Measurements from ENCODE around the gene ADGRD2.

Gene ADGRD2

DNA sequence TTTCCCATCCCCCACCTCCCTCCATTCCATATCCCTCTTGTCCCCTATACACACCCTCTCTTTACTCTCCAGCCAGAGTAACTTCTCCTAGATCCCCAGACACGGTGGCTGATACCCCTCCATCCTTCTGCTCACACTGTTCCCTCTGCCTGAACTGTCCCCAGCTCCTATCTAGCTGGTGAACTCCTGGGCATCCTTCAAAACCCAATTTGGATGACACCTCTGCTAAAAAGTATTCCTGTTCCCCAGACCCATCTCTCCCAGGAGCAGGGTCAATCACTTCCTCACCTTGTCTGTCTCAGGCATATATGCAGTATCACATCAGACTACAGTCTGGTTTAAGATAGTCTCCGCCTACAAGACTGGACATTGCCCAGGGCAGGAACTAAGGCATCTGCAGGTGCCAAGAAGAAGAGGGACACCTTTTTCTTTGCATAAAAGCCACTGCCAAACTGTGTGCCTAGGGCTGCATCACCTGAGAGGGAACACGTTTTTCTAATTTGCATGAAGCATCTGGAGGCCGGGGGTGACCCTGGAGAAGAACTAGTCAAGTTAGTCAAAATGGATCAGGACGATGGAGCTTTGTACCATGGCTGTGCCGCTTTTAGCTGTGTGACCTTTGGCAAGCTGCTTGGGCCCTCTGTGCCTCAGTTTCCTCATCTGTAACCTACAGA, 29.8 kb downstream of the ADGRD2 start:
- no peak for DNase-seq (ENCODE audit: low read depth in 3 of 3)

DNA sequence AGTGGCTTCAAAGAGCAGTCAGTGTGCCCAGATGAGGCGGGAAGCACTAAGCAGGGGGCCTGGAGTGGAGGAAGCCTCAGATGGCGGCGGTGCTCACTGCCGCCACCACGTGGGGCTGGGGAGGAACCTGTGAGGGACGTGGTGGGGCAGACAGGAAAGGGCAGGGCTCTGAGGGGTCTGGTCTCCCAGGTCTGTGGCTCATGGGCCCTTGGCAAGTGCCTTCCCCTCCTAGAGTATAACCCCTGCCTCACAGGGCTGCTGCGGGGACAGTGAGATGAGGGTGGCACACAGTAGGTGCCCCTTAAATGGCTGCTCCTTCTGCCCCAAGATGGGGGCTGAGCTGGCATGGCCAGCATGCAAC, 30.4 kb downstream of the ADGRD2 start:
- no peak for DNase-seq (ENCODE audit: low read depth in 3 of 3)

DNA sequence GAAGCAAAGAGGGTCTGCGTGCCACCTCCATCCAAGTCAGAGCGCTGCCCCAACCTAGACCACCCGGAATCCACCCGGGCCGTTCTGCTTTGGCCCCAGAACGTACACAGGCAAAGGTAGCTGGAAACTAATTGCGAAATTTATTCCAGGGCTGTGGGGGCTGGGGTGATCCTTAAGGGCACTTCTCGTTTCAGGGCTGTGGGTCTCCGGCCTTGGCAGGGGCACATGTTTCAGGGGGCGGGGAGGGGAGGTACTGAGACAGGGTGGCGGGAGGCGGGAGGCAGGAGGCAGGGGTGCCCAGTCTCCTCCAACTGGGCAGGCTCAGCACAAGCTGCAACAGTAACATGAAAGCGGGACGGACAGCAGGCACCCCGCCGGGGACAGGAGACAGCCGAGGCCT, 30.9 kb downstream of the ADGRD2 start:
- DNase-seq (ENCODE audit: low read depth in 3 of 3) = no peak

DNA sequence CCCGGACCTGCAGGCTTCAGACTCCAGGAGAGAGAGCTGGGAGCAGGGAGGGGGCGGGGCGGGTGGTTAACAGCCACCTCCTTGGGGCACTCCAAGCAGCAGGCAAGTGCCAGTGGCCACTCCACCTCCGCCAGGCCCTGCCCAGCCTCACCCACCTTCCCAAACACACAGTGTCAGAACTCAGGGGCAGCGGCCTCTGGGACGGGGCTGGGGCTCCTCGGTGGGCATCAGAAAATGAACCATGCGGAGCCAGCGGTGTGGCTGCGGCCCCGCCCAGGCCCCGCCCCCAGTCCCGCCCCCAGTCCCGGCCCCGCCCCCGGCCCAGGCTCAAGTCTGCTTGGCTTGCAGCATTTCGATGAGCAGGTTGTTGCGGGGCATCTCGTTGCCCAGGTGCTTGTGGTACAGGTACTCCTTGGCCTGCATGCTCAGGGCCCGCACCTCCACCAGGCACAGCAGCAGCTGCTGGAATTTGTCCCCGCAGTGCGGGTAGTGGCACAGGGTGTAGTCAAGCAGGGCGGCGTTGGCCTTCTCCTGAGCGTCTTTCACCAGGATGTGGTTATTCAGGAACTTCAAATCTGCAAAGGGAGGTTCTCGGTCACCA, 32.3 kb downstream of the ADGRD2 start:
- no peak for DNase-seq (ENCODE audit: low read depth in 3 of 3)

DNA sequence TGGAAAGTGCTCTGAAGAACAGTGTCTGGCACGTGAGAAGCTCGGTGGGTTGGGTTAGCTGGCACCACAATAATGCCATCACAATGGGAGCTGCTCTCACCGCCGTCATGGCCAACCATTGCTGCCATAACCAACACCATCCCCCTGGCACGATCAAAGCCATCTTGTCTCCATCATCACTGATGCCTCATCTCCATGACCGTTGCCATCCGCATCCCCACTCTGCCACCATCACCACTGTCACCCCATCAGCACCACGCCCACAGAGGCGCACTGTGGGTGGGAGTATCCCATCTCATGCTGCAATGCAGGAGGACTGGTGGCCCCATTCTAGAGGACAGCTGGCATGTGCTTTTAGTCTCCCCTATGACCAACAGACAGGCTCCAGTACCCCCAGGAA, 33.2 kb downstream of the ADGRD2 start:
- DNase-seq (ENCODE audit: low read depth in 3 of 3) = no peak

DNA sequence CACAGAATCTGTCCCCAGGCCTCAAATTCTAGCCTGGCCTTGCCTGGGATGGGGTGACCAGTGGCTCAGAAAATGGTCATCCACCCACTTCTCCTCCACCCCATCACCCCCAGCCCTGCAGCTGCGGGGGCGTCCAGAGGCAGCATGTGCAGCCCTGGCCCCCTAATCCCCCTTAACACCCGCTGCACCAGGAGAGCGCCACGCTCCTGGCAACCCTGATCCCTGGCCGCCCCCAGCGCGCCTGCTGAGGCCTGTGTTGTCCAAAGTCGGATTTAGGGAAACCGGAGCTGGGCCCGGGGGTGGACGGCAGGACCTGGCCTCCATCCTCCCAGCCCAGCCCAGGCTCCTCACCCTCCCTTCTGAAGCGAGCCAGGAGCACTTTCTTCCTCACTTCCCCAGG, 35.0 kb downstream of the ADGRD2 start:
- DNase-seq (ENCODE audit: low read depth in 3 of 3) = no peak

DNA sequence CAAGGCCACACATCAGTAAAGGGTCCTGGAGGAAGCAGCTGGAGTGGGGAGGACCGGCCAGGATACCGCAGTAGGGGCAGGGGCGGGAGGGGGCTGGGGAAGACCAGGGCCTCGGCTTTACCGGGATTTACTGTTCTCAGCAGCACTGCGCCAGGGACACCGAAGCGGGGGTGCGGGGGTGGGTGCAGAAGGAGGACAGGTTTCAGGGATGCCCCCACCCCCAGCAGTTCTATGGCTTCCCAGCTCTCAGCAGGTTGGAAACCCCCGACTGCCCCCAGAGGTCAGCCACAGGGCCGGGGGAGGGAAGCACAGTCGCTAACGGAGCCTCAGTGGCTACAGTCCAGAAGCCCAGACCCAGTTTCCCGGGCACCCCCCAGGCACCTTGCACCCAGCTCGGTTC, 35.7 kb downstream of the ADGRD2 start:
- no peak for DNase-seq (ENCODE audit: low read depth in 3 of 3)

DNA sequence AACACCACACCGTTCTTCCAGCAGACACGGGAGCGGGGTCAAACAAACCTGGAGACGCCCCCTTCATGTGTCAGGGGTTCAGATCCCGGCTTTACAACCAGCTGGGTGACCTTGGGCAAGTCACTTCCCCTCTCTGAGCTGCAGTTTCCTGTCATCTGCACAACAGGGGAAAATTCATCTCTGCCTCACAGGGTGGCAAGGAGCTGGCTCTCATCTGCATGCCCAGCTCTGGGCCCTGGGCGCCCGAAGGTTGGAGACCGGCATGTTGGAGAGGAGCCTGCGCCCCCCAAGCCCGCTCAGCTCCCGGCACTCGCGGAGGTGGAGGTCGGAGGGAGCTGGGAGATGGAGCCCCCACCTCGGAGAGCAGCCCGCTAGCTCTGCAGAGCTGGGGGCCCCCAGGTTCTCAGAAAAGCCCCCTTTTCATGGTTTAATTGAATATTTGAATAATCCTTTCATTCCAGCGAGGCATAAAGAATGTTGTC, 36.6 kb downstream of the ADGRD2 start:
- DNase-seq (ENCODE audit: low read depth in 3 of 3) = no peak

DNA sequence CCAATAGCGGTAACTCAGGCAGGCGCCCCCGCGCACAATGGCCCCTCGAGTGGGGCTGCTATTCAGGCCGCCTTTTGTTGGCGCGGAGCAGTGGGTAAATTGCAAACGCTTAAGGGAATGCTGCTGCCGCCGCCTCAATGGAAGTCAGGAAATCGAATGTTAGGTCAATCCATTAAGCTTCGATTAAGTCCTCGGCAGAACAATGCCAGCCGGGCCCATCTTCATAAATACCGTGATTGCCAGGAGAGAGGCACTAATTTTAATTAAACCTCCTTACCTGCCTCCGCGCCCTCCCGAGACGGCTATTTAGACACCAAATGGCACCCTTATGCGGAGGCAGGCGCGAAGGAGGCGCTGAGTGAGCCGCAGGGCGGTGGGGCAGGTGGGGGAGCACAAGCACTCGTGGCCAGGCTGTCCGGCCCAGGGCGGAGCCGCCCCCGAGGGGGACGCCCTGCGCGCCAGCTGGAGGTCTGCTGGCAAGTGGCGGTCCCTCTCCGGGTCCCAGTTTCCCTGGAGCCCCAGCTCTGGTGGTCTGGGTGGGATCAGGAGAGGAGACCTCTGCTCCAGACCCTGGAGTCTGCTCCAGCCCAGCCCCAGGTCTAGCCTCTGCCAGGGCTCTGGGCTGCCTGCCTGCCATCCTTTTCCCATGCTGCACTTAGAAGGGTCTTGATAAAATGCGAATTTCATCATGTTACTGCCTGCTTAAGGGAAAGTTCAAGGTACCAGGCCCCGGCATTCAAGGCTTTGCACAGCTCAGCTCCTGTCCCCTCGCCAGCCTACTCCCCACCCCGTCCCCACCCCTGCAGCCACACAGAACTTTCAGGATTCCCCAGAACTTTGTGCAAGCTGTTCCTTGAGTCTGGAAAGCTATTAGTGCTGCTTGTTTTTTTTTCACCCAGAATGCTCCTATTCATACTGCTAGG, 37.3 kb downstream of the ADGRD2 start:
- DNase-seq (ENCODE audit: low read depth in 3 of 3) = no peak

DNA sequence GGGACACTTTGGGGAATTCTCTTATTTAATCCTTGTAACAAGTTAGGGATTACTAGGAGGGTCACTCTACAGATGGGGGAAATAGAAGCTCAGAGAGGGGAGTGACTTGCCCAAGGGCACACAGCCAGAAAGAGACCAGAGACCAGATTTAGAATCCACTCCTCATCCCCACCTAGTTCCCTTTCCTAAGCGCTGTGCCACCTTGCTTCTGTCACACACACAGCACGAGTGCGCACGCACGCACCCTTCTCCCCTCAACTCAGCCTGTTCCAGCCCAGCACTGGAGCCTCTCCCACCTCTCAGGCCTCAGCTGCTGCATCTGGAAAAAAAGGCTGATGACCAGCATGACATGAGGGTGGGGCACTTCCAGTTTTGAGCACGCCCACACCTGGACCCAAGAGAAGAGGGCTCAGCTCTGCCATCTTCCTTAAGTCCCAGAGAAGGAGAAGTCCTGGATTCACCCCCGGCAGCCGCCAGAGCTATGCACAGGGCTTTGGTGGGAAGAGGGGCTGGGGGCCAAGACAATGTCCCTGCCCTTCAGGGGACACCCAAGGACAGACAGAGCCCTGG, 38.5 kb downstream of the ADGRD2 start:
- no peak for DNase-seq (ENCODE audit: low read depth in 3 of 3)

DNA sequence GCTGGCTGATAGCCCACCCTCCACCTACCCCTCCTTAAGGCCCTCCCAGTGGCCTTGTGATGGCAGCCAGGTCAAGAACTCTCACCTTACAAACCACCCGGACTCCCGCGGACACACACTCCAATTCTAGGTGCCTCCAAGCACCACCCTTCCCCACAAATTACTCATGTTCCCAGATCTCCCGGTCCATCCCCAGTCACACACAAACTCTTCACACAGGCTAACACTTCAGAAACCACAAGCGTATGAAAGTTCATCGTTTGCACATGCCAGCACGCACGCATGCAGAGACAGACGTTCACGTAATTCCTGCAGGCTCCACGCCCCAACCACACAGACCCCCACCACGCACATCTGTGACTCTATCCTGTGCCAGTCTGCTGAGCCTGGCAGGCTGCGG, 39.0 kb downstream of the ADGRD2 start:
- DNase-seq (ENCODE audit: low read depth in 3 of 3) = no peak

DNA sequence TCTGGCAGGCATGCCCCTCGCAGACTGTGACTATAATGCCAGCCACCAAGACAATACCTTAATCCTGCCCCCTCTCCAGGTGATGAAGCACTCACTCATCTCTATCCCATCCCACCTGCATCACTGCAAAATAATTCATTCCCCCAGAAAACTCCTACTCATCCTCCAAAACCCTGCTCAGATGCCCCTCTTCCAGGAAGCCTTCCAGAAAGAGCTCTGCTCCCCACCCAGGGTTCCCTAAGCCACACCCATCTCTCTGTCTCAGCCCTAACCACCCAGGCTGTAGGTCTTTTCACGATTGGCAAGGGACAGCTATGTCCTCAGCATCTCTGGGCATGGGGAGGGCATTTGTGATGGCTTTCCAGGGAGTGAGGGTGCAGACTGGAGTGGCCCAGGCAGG, 39.8 kb downstream of the ADGRD2 start:
- no peak for DNase-seq (ENCODE audit: low read depth in 3 of 3)

DNA sequence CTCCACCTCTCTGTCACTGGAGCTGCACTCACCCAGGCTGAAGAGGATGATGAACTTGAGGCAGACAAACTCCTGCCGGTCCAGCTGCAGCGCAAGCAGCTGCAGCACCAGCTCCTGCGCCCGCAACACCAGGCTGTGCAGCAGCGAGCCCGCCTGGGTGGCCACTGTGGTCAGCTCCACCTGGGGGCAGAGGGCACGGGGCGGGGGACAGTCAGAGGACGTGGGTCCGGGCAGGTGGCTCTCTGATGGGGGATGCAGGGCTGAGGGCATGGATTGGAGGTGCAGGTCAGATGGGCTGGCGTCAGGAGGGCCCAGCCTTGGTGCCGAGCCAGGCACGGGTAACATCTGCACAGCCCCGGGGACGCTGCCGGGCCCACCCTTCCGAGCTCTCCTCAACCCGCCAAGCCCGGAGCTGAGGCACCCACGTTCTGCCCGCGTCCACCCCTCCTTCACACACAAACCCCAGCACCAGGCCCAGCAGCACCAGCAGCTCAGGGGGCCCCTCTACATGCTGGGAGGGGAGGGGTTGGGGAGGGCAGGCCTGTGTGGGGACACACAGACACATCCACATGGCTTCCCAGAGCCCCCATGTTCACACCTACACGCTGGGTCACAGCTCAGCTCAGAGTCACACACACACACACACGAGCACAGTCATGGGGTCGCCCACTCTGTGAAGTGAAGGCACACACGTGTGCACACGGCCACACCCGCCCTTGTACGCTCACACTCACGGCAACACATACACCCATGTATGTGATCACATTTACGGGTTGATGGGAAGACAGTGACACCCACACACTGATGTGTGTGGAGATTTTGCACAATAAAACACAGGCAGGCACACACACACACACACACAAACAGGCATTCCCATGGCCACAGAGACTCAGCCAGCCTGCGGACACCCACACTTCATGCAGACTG, 41.1 kb downstream of the ADGRD2 start:
- no peak for DNase-seq (ENCODE audit: low read depth in 3 of 3)

DNA sequence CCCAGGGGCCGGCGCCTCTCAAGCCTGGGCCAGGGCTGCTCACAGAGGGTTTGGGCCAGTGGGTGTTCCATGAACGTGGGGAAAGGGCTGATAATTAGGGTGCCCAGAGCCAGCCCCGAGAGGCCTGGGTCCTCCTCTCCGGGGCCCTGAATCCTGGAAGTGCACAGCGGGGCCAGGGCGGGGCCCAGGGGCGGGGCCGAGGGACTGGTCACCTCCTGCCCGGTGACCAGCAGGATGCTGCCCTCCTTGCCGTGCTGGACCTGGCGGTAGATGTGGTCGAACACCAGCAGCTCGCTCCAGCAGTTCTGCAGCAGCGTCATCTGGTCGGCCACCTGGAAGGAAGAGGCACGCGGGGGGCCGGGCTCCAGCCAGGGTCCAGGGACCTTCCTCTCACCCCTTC, 42.6 kb downstream of the ADGRD2 start:
- no peak for DNase-seq (ENCODE audit: low read depth in 3 of 3)

DNA sequence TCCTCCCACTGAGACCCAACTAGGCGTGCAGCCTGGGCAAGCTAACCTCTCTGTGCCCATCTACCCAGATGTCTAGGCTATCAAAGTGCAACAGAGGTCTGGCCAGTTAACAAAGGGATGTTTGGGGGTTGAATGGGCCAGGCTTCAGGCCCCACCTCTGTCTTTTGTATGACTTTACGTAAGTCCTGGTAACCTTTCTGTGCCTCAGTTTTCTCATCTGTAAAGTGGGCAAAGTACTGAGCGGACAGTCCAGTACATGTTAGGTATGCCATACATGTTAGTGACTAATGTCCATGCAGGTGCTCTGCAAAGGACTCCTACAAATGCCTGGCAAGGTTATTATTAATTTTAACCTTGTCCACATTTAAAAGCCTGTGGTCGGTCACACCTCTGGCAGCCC, 43.0 kb downstream of the ADGRD2 start:
- DNase-seq (ENCODE audit: low read depth in 3 of 3) = no peak

DNA sequence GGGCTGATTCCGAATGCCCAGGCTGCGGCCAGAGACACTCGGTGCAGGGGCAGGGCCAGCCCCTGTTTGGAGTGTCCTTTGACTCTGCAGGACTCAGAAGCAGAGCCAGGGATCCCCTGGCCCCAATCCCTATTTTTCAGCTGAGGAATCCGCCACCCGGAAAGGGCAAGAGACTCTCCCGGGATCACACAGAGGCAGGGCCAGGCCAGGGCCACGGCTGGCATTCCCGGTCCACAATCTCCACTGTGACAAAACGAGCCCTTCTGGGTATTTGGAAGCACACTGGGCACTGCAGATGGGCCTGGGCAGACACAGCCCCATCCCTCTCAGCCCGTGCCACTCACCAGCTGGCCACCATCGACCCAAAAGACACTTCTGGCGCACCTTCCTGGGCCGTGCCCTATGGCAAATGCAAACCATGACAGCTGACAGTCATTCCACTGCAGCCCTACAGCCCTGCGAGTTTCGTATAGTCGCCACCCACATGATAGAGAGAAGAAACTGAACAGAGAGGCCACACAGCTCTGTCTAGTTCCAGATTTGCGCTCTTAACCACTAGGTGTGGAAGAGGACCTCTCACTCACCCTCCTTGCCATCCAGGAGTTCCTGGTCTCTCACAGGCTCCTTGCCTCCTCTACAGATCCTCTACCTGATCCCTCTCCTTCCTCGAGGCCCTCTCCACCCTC, 43.7 kb downstream of the ADGRD2 start:
- no peak for DNase-seq (ENCODE audit: low read depth in 3 of 3)

DNA sequence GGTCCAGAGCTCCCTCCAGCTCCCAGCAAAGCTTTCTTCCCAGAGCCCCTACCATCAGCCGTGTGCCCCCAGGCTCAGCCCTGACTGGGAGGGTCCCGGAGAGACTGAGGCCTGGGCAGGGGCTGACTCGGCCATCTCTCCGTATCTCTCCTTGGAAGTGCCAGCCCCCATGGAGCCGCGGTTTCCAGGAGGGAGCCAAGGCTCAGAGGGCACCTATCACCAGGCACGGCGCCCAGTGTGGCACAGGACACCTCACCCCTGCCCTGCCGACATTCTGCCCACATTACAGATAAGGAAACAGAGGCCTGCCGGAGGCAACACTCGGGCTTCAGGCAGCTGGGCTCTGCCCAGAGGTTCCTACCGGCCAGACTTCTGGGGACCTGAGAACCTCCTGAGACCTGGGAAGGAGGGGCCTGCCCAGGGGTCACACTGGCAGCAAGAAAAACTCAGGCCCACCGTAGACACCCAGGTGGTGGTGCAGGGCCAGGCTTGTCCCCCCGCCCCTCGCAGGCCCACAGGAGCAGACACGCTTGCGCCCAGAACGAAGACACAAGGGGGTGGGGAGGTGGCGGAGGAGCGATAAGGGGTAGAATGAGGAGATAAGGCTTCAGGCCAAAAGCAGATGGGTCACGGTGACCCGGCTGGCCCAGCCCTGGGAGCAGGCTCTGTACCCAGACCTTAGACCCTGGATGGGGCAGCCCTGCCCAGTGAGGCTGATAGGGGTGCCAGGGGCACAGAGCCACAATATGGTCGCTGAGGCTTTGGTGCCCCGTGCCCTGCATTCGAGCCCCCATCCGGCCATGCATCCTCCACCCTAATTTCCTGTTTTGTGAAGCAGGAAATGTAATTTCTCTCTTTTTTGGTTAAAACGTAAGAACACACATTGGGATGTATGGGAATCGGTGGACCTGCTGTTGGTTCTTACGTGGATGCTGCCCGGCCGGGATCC, 45.1 kb downstream of the ADGRD2 start:
- no peak for DNase-seq (ENCODE audit: low read depth in 3 of 3)

DNA sequence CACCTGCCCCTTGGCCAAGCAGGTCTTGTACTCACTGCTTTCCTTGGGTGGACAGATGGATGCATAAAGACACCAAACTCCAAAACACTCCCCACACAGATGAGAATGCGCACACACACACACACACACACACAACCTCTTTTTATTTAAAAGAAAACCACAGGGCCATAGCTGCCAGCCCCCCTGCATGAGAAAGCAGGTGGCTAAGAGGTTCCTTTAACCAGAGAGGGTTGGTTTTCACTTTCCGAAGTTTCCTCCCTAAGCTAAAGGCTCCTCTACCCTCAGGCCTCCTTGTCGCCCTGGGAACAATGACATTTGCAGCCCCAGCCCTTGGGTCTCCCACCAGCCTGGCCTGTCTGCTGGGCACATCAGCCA, 45.8 kb downstream of the ADGRD2 start:
- no peak for DNase-seq (ENCODE audit: low read depth in 3 of 3)

DNA sequence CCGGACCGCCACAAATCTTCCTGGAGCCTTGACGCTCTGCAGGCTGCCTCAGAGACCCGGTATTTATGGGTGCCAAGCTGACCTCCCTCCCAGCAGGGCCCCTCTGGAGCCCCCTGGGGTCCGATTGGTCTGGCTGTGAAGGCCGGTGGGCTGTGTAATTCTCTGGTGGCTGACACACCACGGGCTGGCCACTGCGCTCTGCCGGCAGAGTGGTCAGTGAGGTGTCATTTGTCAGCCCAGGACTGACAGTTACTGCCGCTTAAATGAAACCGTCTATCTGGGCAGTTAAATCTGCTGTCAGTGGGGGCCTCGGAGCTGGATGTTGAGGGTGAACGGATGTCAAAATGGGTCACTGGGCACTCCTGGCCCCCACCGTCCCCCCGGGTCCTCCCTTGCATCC, 46.2 kb downstream of the ADGRD2 start:
- no peak for DNase-seq (ENCODE audit: low read depth in 3 of 3)

DNA sequence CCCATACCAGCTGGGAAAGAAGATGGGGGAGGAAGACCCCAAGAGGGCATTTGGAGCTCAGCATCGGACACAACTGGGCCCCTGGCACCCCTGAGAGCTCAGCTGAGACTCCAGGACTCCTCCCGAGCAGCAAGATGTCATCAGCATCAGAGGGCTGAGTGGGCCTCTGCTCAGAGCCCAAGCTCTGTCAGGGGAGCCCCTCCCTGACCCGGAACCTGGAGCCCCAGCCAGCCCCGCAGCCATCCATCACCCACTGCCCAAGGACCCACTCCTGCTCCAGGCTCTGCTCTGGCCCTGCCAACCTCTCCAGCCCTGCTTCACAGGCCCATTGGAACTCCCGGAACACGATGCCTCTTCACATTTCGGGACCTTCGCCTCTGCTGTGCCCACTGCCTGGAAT, 47.2 kb downstream of the ADGRD2 start:
- DNase-seq (ENCODE audit: low read depth in 3 of 3) = no peak
